ENCODE results near the gene TUT4. TPM values are rescaled to one million over a fixed set of nuclear protein-coding genes. Genes with fewer than 3 reads are reported as not detected.

TUT4 gene
- total and polyA plus RNA-seq, 2 experiments from 2014 or later, result 69.9 to 116 TPM

DNA sequence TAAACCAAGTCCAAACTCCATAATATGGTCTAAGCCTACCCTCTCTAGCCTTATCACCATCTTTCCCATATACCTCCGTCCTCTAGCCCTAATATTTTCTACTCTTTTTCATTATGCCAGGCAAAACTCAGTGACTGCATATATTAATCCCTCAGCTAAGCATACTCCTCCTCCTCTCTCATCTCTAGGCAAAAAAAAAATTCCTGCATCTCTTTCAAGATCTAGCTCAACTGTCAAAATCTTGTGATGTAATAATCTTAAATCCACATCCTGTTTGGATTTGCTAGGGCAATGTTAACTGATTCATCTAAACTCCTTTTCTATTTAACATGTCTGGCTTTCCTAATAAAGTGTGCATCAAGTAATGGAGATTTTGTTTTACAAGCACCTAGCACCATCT, 128.1 kb downstream of the TUT4 start (continued):
- TF ChIP-seq CREB1 (CRISPR knock-in tag; IDR thresholded peaks at IDR 0.05; ENCODE audit: low read depth) (no peak), ZNF331 (CRISPR knock-in tag; IDR thresholded peaks at IDR 0.05; ENCODE audit: low read depth) (no peak), JUNB (IDR thresholded peaks at IDR 0.05; ENCODE audit: unreplicated experiment) (no peak), POLR2AphosphoS5 (IDR thresholded peaks at IDR 0.05; ENCODE audit: low read depth) (no peak)

DNA sequence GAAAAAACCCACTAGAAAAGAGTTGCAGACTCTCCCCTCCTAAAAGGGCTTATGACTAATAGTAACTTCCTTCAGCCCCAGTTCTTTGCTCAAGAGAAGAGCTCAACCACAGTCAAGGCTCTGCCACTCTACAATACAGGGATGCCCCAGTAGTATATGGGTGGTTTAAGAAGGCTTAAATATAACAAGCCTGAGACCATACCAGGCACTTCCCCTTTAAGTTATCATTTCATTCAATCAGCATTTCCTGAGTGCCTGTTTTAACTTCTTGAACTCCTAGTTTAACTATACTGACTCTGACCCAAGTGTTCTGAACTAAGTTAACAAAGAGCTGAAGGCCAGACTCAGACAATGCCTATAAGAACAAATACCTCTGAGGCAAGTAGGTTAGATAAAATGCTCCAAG, 128.7 kb downstream of the TUT4 start:
- ATAC-seq, result no peak
- 0 out of 2 replicates have a peak overlapping the region, but pooled peaks have one; percentile 29 for H3K27ac ChIP-seq (ENCODE audit: low read depth)
- peaks cover 21% of the 10 kb centered on the region; the same call in 2 of the 3 replicates for H3K36me3 Mint-ChIP-seq (ENCODE audit: low read depth)

More for the DNA sequence above, 128.7 kb downstream of the TUT4 start:
- Histone ChIP-seq H2AFZ (no peak overlapping the region), H3F3A (replicated peaks; ENCODE audit: low read depth) (0 out of 2 replicates have a peak, but pooled peaks cover 3% of the 10 kb centered on the region), H3K79me2 (replicated peaks; ENCODE audit: insufficient read depth) (no peaks in the 10 kb centered on the region; the same call in 1 of the 2 replicates), H3K36me3 (ENCODE audit: insufficient read depth) (peaks cover 13% of the 10 kb centered on the region), H3K4me2 (no peak overlapping the region), H3K9me2 (ENCODE audit: insufficient read depth) (no peaks in the 10 kb centered on the region), H4K20me1 (replicated peaks; ENCODE audit: insufficient read depth) (no peaks in the 10 kb centered on the region), H3K4me3 (no peak overlapping the region), H3K4me1 (ENCODE audit: insufficient read depth) (0 out of 2 replicates have a peak, but pooled peaks cover 9% of the 10 kb centered on the region), H3K27me3 (ENCODE audit: insufficient read depth) (no peaks in the 10 kb centered on the region)
- Mint-ChIP-seq H3K9me3 (no peaks in the 10 kb centered on the region), H3K4me3 (no peak overlapping the region), H3K4me1 (peaks cover 7% of the 10 kb centered on the region; the same call in 2 of the 3 replicates), H3K27me3 (ENCODE audit: insufficient read depth, low read depth, poor library complexity) (peaks cover 5% of the 10 kb centered on the region), H3K27ac (no peak overlapping the region)
- DNase-seq (ENCODE audit: low spot score), result no peak
- TF ChIP-seq, protein P1, sequence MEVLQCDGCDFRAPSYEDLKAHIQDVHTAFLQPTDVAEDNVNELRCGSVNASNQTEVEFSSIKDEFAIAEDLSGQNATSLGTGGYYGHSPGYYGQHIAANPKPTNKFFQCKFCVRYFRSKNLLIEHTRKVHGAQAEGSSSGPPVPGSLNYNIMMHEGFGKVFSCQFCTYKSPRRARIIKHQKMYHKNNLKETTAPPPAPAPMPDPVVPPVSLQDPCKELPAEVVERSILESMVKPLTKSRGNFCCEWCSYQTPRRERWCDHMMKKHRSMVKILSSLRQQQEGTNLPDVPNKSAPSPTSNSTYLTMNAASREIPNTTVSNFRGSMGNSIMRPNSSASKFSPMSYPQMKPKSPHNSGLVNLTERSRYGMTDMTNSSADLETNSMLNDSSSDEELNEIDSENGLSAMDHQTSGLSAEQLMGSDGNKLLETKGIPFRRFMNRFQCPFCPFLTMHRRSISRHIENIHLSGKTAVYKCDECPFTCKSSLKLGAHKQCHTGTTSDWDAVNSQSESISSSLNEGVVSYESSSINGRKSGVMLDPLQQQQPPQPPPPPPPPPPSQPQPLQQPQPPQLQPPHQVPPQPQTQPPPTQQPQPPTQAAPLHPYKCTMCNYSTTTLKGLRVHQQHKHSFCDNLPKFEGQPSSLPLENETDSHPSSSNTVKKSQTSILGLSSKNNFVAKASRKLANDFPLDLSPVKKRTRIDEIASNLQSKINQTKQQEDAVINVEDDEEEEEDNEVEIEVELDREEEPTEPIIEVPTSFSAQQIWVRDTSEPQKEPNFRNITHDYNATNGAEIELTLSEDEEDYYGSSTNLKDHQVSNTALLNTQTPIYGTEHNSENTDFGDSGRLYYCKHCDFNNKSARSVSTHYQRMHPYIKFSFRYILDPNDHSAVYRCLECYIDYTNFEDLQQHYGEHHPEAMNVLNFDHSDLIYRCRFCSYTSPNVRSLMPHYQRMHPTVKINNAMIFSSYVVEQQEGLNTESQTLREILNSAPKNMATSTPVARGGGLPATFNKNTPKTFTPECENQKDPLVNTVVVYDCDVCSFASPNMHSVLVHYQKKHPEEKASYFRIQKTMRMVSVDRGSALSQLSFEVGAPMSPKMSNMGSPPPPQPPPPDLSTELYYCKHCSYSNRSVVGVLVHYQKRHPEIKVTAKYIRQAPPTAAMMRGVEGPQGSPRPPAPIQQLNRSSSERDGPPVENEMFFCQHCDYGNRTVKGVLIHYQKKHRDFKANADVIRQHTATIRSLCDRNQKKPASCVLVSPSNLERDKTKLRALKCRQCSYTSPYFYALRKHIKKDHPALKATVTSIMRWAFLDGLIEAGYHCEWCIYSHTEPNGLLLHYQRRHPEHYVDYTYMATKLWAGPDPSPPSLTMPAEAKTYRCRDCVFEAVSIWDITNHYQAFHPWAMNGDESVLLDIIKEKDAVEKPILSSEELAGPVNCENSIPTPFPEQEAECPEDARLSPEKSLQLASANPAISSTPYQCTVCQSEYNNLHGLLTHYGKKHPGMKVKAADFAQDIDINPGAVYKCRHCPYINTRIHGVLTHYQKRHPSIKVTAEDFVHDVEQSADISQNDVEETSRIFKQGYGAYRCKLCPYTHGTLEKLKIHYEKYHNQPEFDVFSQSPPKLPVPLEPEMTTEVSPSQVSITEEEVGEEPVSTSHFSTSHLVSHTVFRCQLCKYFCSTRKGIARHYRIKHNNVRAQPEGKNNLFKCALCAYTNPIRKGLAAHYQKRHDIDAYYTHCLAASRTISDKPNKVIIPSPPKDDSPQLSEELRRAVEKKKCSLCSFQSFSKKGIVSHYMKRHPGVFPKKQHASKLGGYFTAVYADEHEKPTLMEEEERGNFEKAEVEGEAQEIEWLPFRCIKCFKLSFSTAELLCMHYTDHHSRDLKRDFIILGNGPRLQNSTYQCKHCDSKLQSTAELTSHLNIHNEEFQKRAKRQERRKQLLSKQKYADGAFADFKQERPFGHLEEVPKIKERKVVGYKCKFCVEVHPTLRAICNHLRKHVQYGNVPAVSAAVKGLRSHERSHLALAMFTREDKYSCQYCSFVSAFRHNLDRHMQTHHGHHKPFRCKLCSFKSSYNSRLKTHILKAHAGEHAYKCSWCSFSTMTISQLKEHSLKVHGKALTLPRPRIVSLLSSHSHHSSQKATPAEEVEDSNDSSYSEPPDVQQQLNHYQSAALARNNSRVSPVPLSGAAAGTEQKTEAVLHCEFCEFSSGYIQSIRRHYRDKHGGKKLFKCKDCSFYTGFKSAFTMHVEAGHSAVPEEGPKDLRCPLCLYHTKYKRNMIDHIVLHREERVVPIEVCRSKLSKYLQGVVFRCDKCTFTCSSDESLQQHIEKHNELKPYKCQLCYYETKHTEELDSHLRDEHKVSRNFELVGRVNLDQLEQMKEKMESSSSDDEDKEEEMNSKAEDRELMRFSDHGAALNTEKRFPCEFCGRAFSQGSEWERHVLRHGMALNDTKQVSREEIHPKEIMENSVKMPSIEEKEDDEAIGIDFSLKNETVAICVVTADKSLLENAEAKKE (CRISPR knock-in tag; IDR thresholded peaks at IDR 0.05), result no peak
- TF ChIP-seq, protein P2, sequence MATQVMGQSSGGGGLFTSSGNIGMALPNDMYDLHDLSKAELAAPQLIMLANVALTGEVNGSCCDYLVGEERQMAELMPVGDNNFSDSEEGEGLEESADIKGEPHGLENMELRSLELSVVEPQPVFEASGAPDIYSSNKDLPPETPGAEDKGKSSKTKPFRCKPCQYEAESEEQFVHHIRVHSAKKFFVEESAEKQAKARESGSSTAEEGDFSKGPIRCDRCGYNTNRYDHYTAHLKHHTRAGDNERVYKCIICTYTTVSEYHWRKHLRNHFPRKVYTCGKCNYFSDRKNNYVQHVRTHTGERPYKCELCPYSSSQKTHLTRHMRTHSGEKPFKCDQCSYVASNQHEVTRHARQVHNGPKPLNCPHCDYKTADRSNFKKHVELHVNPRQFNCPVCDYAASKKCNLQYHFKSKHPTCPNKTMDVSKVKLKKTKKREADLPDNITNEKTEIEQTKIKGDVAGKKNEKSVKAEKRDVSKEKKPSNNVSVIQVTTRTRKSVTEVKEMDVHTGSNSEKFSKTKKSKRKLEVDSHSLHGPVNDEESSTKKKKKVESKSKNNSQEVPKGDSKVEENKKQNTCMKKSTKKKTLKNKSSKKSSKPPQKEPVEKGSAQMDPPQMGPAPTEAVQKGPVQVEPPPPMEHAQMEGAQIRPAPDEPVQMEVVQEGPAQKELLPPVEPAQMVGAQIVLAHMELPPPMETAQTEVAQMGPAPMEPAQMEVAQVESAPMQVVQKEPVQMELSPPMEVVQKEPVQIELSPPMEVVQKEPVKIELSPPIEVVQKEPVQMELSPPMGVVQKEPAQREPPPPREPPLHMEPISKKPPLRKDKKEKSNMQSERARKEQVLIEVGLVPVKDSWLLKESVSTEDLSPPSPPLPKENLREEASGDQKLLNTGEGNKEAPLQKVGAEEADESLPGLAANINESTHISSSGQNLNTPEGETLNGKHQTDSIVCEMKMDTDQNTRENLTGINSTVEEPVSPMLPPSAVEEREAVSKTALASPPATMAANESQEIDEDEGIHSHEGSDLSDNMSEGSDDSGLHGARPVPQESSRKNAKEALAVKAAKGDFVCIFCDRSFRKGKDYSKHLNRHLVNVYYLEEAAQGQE (IDR thresholded peaks at IDR 0.05; ENCODE audit: unreplicated experiment), result no peak
- TF ChIP-seq ZNF331 (CRISPR knock-in tag; IDR thresholded peaks at IDR 0.05; ENCODE audit: low read depth) (no peak), EZH2phosphoT487 (IDR thresholded peaks at IDR 0.05; ENCODE audit: unreplicated experiment) (no peak), ZNF114 (CRISPR knock-in tag; IDR thresholded peaks at IDR 0.05) (no peak), POLR2AphosphoS5 (IDR thresholded peaks at IDR 0.05; ENCODE audit: low read depth) (no peak), JUNB (IDR thresholded peaks at IDR 0.05; ENCODE audit: unreplicated experiment) (no peak), CREB1 (CRISPR knock-in tag; IDR thresholded peaks at IDR 0.05; ENCODE audit: low read depth) (no peak)
- TF ChIP-seq, protein P3, sequence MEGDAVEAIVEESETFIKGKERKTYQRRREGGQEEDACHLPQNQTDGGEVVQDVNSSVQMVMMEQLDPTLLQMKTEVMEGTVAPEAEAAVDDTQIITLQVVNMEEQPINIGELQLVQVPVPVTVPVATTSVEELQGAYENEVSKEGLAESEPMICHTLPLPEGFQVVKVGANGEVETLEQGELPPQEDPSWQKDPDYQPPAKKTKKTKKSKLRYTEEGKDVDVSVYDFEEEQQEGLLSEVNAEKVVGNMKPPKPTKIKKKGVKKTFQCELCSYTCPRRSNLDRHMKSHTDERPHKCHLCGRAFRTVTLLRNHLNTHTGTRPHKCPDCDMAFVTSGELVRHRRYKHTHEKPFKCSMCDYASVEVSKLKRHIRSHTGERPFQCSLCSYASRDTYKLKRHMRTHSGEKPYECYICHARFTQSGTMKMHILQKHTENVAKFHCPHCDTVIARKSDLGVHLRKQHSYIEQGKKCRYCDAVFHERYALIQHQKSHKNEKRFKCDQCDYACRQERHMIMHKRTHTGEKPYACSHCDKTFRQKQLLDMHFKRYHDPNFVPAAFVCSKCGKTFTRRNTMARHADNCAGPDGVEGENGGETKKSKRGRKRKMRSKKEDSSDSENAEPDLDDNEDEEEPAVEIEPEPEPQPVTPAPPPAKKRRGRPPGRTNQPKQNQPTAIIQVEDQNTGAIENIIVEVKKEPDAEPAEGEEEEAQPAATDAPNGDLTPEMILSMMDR (conservative IDR thresholded peaks at IDR 0.05; ENCODE audit: low read depth in 2 of 2), result no peak

Measured in GM23338 (cell line).